ENCODE measurements around the gene NEK7.

DNA sequence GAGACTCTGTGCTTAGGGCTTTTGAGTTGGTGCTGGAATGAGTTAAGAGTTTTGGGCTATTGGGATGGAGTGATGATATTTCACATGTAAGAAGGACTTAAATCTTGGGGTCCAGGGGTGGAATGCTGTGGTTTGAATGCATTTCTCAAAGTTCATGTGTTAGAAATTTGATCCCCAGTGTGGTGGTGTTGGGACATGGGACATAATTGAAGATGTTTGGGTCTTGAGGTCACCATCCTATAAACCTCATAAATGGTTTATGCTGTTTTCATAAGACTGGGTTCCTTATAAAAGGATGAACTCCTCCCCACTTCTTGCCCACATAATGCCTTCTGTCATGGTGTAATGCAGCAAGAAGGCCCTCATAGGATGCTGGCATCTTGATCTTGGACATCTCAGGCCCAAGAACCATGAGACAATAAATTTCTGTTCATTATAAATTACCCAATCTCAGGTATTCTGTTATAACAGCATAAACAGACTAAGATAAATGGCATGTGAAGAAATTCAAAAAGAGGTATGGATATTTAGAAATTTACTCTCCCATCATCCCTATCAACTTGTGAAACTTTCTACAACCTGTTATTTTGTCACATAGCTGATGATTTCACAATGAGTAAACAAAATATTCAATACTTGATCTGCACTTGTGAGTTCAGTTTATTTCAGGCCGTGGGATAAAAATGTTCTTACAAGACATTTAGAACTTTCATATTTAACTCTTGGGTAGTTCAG lies 48.0 kb upstream of the NEK7 start:
- TF ChIP-seq, protein P1, sequence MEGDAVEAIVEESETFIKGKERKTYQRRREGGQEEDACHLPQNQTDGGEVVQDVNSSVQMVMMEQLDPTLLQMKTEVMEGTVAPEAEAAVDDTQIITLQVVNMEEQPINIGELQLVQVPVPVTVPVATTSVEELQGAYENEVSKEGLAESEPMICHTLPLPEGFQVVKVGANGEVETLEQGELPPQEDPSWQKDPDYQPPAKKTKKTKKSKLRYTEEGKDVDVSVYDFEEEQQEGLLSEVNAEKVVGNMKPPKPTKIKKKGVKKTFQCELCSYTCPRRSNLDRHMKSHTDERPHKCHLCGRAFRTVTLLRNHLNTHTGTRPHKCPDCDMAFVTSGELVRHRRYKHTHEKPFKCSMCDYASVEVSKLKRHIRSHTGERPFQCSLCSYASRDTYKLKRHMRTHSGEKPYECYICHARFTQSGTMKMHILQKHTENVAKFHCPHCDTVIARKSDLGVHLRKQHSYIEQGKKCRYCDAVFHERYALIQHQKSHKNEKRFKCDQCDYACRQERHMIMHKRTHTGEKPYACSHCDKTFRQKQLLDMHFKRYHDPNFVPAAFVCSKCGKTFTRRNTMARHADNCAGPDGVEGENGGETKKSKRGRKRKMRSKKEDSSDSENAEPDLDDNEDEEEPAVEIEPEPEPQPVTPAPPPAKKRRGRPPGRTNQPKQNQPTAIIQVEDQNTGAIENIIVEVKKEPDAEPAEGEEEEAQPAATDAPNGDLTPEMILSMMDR (IDR thresholded peaks at IDR 0.05; ENCODE audit: insufficient read depth, low read length, poor library complexity, severe bottlenecking): no peak
- TF ChIP-seq EZH2phosphoT487 (conservative IDR thresholded peaks at IDR 0.05; ENCODE audit: low read length): no peak
